GM18951 (cell line): ENCODE measurements around the gene MMP23B.
A peak's percentile ranks its signal among the peaks of the same experiment; 100 is the strongest.
"Not testable (repeated sequence)": the region's sequence is repeated elsewhere in the genome, so short reads cannot be mapped to it uniquely, and the experiment has no call there.

Experiments used
- POLR2A ChIP-seq: IDR thresholded peaks from 4 replicates; pipeline ENCODE4 v1.6.1; 2011; ENCODE audit warnings: mild to moderate bottlenecking; ENCODE audit not compliant: insufficient read length, insufficient read depth; ENCODE audit errors: extremely low read depth
- in situ Hi-C: fragments of 300-500 bp; cut with MboI; formaldehyde crosslinking; loops from one replicate; pipeline ENCODE4 v1.12.0; 2022; ENCODE audit warnings: low sequenced_read_pairs, mixed read lengths, inconsistent platforms; ENCODE audit not compliant: unreplicated experiment

MMP23B gene

GRCh38 chr1:1646326-1646725, 14.4 kb downstream of the MMP23B start:
- in situ Hi-C loops: not testable (repeated sequence)

GRCh38 chr1:1647567-1648241, 15.7 kb downstream of the MMP23B start:
- in situ Hi-C loops: not testable (repeated sequence)

GRCh38 chr1:1648265-1648664, 16.3 kb downstream of the MMP23B start:
- in situ Hi-C loops: not testable (repeated sequence)

- in situ Hi-C loops: loop anchor here (5.0 kb wide), 1 partner anchor 63 kb away; the partner anchor contains the start of gene CDK11A
These were observed 26.9 kb downstream of the MMP23B start, which contains the start of gene CDK11B for GRCh38 chr1:1658583-1659549. TSS of gene CDK11B (minus strand) at chr1:1659004. CDS start at chr1:1657485, 1,519 bp downstream.

GRCh38 chr1:1662392-1662791, 30.4 kb downstream of the MMP23B start:
- in situ Hi-C loops: not testable (repeated sequence)

More at GRCh38 chr1:1658583-1659549, 26.9 kb downstream of the MMP23B start, which contains the start of gene CDK11B:
- TF ChIP-seq POLR2A: peak; percentile 13

GRCh38 chr1:1662830-1663560, 31.0 kb downstream of the MMP23B start:
- in situ Hi-C loops: not testable (repeated sequence)

- in situ Hi-C loops: not testable (repeated sequence)
These were observed 32.3 kb downstream of the MMP23B start for GRCh38 chr1:1664318-1664717.

- TF ChIP-seq POLR2A: no peak
- in situ Hi-C loops: no loop called here
These were observed 33.2 kb downstream of the MMP23B start for GRCh38 chr1:1664941-1665814.

GRCh38 chr1:1665815-1666251, 33.9 kb downstream of the MMP23B start:
- no peak for TF ChIP-seq POLR2A
- in situ Hi-C loops: no loop called here

- no peak for TF ChIP-seq POLR2A
- in situ Hi-C loops: no loop called here
These were observed 34.6 kb downstream of the MMP23B start for GRCh38 chr1:1666526-1666925.

GRCh38 chr1:1669468-1670440, 37.8 kb downstream of the MMP23B start:
- in situ Hi-C loops: loop anchor here (5.0 kb wide), 1 partner anchor 68 kb away; no protein-coding TSS in a partner anchor
- no peak for TF ChIP-seq POLR2A

GRCh38 chr1:1670866-1671265, 38.9 kb downstream of the MMP23B start:
- in situ Hi-C loops: loop anchor here (5.0 kb wide), 1 partner anchor 66 kb away; no protein-coding TSS in a partner anchor
- no peak for TF ChIP-seq POLR2A
